Left forelimb (tissue), 1 donor: Measurements from ENCODE around the gene OMD.

Experiments
- DNase-seq: peaks from one replicate; pipeline ENCODE4 v3.0.0-alpha.2; 2018; ENCODE audit warnings: low spot score

The OMD gene

GRCh38 chr9:92424340-92424739 lies at the start of gene OMD:
OMD (minus strand) TSS chr9:92424471; CDS start chr9:92417558, 6,913 bp downstream.
- DNase-seq: no peak

GRCh38 chr9:92468206-92468605 lies 43.9 kb upstream of the OMD start:
- DNase-seq: no peak

- DNase-seq: no peak
Observed at GRCh38 chr9:92467511-92467910, 43.2 kb upstream of the OMD start.

- no peak for DNase-seq
Observed at GRCh38 chr9:92467041-92467440, 42.8 kb upstream of the OMD start.

GRCh38 chr9:92463984-92464383 lies 39.7 kb upstream of the OMD start:
- no peak for DNase-seq

- DNase-seq: no peak
Observed at GRCh38 chr9:92463387-92463786, 39.1 kb upstream of the OMD start.

GRCh38 chr9:92457576-92457975 lies 33.3 kb upstream of the OMD start:
- DNase-seq: no peak

GRCh38 chr9:92455217-92455616 lies 30.9 kb upstream of the OMD start:
- no peak for DNase-seq

GRCh38 chr9:92446536-92446935 lies 22.3 kb upstream of the OMD start:
- DNase-seq: no peak

GRCh38 chr9:92444841-92445240 lies 20.6 kb upstream of the OMD start:
- DNase-seq: no peak

- DNase-seq: no peak
Observed at GRCh38 chr9:92440751-92441046, 16.4 kb upstream of the OMD start.

- no peak for DNase-seq
Observed at GRCh38 chr9:92439921-92440750, 15.9 kb upstream of the OMD start.

GRCh38 chr9:92438900-92439526 lies 14.7 kb upstream of the OMD start:
- no peak for DNase-seq

GRCh38 chr9:92435263-92435662 lies 11.0 kb upstream of the OMD start:
- DNase-seq: no peak

- DNase-seq: no peak
Observed at GRCh38 chr9:92432972-92433548, 8.8 kb upstream of the OMD start.

GRCh38 chr9:92432350-92432749 lies 8.1 kb upstream of the OMD start:
- DNase-seq: no peak

GRCh38 chr9:92429836-92430235 lies 5.6 kb upstream of the OMD start:
- no peak for DNase-seq

- DNase-seq: no peak
Observed at GRCh38 chr9:92426501-92427145, 2.4 kb upstream of the OMD start.

- no peak for DNase-seq
Observed at GRCh38 chr9:92425474-92425873, 1.2 kb upstream of the OMD start.

- DNase-seq: no peak
Observed at GRCh38 chr9:92423612-92424011, 659 bp downstream of the OMD start.

- no peak for DNase-seq
Observed at GRCh38 chr9:92422611-92423338, 1.5 kb downstream of the OMD start.

- no peak for DNase-seq
Observed at GRCh38 chr9:92414566-92414965, 9.7 kb downstream of the OMD start.
